ENCODE data around the gene ACAT1. TPM values are rescaled to one million over a fixed set of nuclear protein-coding genes. Genes with fewer than 3 reads are reported as not detected.

Gene ACAT1
- total and polyA plus RNA-seq, 10 of the 15 experiments (the other 5 are each of a cell fraction or from before 2014, with no cell fraction given) = 57.1 to 139 (median 91.2) TPM

DNA sequence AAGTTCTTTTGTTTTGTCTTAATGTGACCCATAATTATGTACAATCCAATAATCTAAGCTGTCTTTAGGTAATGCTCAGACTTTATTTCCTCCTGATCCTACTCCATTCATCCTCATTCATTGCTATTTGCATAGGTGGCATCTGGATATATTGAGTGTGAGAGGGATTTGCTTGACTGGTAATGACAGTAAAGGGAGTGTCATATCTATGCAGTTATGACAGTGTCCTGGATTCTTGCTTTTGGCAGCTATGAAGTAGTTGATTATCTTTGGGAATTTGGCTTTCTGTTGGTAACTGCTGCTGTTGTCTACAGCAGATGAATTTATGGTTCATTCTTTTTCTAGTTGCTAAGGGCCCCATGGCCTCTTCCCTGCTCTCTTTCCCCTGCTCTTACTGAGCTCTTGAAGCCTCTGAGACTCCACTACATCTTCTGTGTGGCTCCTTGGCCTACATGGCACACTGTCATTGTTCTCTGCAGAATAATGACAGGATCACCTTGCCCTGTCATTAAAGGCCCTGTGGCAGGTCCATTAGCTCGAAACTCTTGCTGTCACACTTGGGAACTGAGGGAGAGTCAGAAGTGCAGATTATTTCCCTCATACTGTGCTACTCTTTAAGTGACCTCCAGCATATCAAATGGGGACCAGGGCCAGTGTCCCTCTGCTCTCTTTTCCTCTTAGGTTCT lies 20.1 kb upstream of the ACAT1 start:
- POLR2A ChIA-PET = no interaction called here
- no peak overlapping the region for H3K9ac ChIP-seq (ENCODE audit: control insufficient read depth, insufficient read depth, low read length)
- no peak overlapping the region for H3K4me3 ChIP-seq
- intact Hi-C loops (cut with micrococcal nuclease; ENCODE audit: unreplicated experiment) = no loop called here
- no peaks in the 10 kb centered on the region for H3K9me3 ChIP-seq (replicated peaks; ENCODE audit: control insufficient read depth, insufficient read depth, low read length)
- H2AFZ ChIP-seq (ENCODE audit: control insufficient read depth, low read depth, low read length) = no peak overlapping the region
- no peaks in the 10 kb centered on the region for H3K27me3 ChIP-seq (replicated peaks in 1 of 2; ENCODE audit: control insufficient read depth in 2 of 2, insufficient read depth in 2 of 2, low read length in 1 of 2)
- H3K36me3 ChIP-seq (ENCODE audit: control insufficient read depth in 2 of 2, insufficient read depth in 2 of 2, low read length in 1 of 2) = peaks cover 0 to 16% of the 10 kb centered on the region in 2 experiments; a peak in 3 of 4 replicates
- H4K20me1 ChIP-seq (ENCODE audit: control insufficient read depth, insufficient read depth) = no peaks in the 10 kb centered on the region
- FAIRE-seq = no peak
- BruUV-seq (replicated peaks) = no TSS peak
- ATAC-seq = no peak
- H3K27ac ChIP-seq (ENCODE audit: control insufficient read depth, insufficient read depth) = no peak overlapping the region
- H3K4me2 ChIP-seq (ENCODE audit: control insufficient read depth, insufficient read depth) = no peak overlapping the region
- in situ Hi-C loops (cut with MboI) = no loop called here
- H3K4me1 ChIP-seq (ENCODE audit: control insufficient read depth, insufficient read depth, low read length) = no peaks in the 10 kb centered on the region
- RAD21 ChIA-PET (ENCODE audit: unreplicated experiment) = no interaction called here
- SMC1A ChIA-PET (ENCODE audit: uncharacterized antibody, unreplicated experiment) = interaction anchor here (1.2 to 1.7 kb wide), 3 partner anchors 12 to 101 kb away, joined by 3 to 5 read pairs (median 3); partner anchors contain the start of gene CUL5
- CTCF ChIA-PET = interaction anchor here (1.1 to 2.2 kb wide), 2 partner anchors 17 to 92 kb away, joined by 4 to 5 read pairs; partner anchors contain the start of gene CUL5
- DNase-seq (ENCODE audit: low read depth, low spot score) = no peak
- WGBS (ENCODE audit: insufficient coverage, insufficient replicate concordance, low lambda C conversion rate, missing lambda C conversion rate) = 94% methylated on average over 1 of the region's 1 CpG
- TF ChIP-seq FOXK2 (IDR thresholded peaks at IDR 0.05) (no peak), ZNF274 (IDR thresholded peaks at IDR 0.05; ENCODE audit: insufficient read depth, insufficient read length) (no peak)
- no peaks in the 10 kb centered on the region for H3K79me2 ChIP-seq (ENCODE audit: control insufficient read depth, insufficient read depth, low read length)

DNA sequence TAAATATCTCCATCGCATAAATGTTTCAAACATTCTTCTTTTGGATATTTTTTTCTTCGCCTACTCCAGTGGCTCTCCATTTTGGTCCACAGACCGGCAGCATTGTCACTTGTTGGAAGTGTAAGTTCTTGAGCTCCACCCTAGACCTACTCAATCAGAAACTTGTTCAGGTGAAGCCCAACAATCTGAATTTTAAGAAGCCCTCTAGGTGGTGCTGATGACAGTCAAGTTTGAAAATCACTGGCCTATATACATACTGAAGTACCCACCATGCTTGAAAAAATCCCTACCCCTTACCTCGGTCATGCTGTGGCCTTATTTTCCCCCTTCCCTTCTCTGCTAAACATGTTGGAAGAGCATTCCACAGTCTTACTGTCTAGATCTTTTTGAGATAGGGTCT lies 10.2 kb upstream of the ACAT1 start:
- in situ Hi-C loops (cut with MboI) (no loop called here), intact Hi-C loops (cut with micrococcal nuclease; ENCODE audit: unreplicated experiment) (no loop called here)
- Histone ChIP-seq H3K79me2 (ENCODE audit: control insufficient read depth, insufficient read depth, low read length) (no peaks in the 10 kb centered on the region), H4K20me1 (ENCODE audit: control insufficient read depth, insufficient read depth) (no peaks in the 10 kb centered on the region), H2AFZ (ENCODE audit: control insufficient read depth, low read depth, low read length) (no peak overlapping the region), H3K27ac (ENCODE audit: control insufficient read depth, insufficient read depth) (no peak overlapping the region), H3K9ac (ENCODE audit: control insufficient read depth, insufficient read depth, low read length) (no peak overlapping the region), H3K36me3 (ENCODE audit: control insufficient read depth in 2 of 2, insufficient read depth in 2 of 2, low read length in 1 of 2) (no peaks in the 10 kb centered on the region; a peak in 1 of 4 replicates), H3K4me1 (ENCODE audit: control insufficient read depth, insufficient read depth, low read length) (no peaks in the 10 kb centered on the region), H3K27me3 (replicated peaks in 1 of 2; ENCODE audit: control insufficient read depth in 2 of 2, insufficient read depth in 2 of 2, low read length in 1 of 2) (no peaks in the 10 kb centered on the region), H3K4me2 (ENCODE audit: control insufficient read depth, insufficient read depth) (no peak overlapping the region), H3K4me3 (no peak overlapping the region), H3K9me3 (replicated peaks; ENCODE audit: control insufficient read depth, insufficient read depth, low read length) (no peaks in the 10 kb centered on the region)
- DNase-seq (ENCODE audit: low read depth, low spot score) = no peak
- BruUV-seq (replicated peaks) = no TSS peak
- ChIA-PET RAD21 (ENCODE audit: unreplicated experiment) (no interaction called here), POLR2A (interaction anchor here (1.4 kb wide), 1 partner anchor 107 kb away, joined by 3 read pairs; no protein-coding TSS in a partner anchor), SMC1A (ENCODE audit: uncharacterized antibody, unreplicated experiment) (interaction anchor here (0.7 to 2.0 kb wide), 3 partner anchors 100 to 539 kb away, joined by 3 to 5 read pairs (median 3); no protein-coding TSS in a partner anchor), CTCF (interaction anchor here (0.7 to 1.8 kb wide), 4 partner anchors 13 to 543 kb away, joined by 3 to 4 read pairs (median 4); no protein-coding TSS in a partner anchor)
- ATAC-seq = peak; percentile 75
- no peak for FAIRE-seq
- WGBS (ENCODE audit: insufficient coverage, insufficient replicate concordance, low lambda C conversion rate, missing lambda C conversion rate) = 84% methylated on average over 4 of the region's 4 CpGs
- TF ChIP-seq SIN3A (IDR thresholded peaks at IDR 0.05; ENCODE audit: low read depth, low read length) = no peak
- TF ChIP-seq SMAD1 (IDR thresholded peaks at IDR 0.05; ENCODE audit: low read depth, partially characterized antibody) = no peak
- no peak for TF ChIP-seq CREM (IDR thresholded peaks at IDR 0.05; ENCODE audit: low read depth)
- TF ChIP-seq SUPT20H (IDR thresholded peaks at IDR 0.05; ENCODE audit: borderline replicate concordance, control insufficient read depth, low read depth, low read length) = no peak
- no peak for TF ChIP-seq SP1 (IDR thresholded peaks at IDR 0.05; ENCODE audit: low read depth, low read length)
- no peak for TF ChIP-seq NR2F1 (conservative IDR thresholded peaks at IDR 0.05)
- TF ChIP-seq ETV6 (conservative IDR thresholded peaks at IDR 0.05 in 1 of 2, IDR thresholded peaks at IDR 0.05 in 1 of 2; ENCODE audit: borderline replicate concordance in 1 of 2, low read depth in 1 of 2) = no peak
- TF ChIP-seq, protein P1, sequence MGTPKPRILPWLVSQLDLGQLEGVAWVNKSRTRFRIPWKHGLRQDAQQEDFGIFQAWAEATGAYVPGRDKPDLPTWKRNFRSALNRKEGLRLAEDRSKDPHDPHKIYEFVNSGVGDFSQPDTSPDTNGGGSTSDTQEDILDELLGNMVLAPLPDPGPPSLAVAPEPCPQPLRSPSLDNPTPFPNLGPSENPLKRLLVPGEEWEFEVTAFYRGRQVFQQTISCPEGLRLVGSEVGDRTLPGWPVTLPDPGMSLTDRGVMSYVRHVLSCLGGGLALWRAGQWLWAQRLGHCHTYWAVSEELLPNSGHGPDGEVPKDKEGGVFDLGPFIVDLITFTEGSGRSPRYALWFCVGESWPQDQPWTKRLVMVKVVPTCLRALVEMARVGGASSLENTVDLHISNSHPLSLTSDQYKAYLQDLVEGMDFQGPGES (IDR thresholded peaks at IDR 0.05) = no peak
- no peak for TF ChIP-seq SPI1 (IDR thresholded peaks at IDR 0.05; ENCODE audit: borderline replicate concordance, insufficient read depth, low read depth, low read length)
- TF ChIP-seq, protein P2, sequence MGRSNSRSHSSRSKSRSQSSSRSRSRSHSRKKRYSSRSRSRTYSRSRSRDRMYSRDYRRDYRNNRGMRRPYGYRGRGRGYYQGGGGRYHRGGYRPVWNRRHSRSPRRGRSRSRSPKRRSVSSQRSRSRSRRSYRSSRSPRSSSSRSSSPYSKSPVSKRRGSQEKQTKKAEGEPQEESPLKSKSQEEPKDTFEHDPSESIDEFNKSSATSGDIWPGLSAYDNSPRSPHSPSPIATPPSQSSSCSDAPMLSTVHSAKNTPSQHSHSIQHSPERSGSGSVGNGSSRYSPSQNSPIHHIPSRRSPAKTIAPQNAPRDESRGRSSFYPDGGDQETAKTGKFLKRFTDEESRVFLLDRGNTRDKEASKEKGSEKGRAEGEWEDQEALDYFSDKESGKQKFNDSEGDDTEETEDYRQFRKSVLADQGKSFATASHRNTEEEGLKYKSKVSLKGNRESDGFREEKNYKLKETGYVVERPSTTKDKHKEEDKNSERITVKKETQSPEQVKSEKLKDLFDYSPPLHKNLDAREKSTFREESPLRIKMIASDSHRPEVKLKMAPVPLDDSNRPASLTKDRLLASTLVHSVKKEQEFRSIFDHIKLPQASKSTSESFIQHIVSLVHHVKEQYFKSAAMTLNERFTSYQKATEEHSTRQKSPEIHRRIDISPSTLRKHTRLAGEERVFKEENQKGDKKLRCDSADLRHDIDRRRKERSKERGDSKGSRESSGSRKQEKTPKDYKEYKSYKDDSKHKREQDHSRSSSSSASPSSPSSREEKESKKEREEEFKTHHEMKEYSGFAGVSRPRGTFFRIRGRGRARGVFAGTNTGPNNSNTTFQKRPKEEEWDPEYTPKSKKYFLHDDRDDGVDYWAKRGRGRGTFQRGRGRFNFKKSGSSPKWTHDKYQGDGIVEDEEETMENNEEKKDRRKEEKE (IDR thresholded peaks at IDR 0.05) = no peak
- TF ChIP-seq SUZ12 (IDR thresholded peaks at IDR 0.05; ENCODE audit: unreplicated experiment) = no peak
